COR-L47 (cell line): ENCODE measurements around the gene RNF212.
A peak's percentile ranks its signal among the peaks of the same experiment; 100 is the strongest.

Experiments used
- DNase-seq: peaks from one replicate; lab custom pipeline; 2025; lab: John Stamatoyannopoulos, UW

Gene RNF212

GRCh38 chr4:1036095-1036494, 77.3 kb downstream of the RNF212 start:
- no peak for DNase-seq

GRCh38 chr4:1035510-1035909, 77.9 kb downstream of the RNF212 start:
- no peak for DNase-seq

- no peak for DNase-seq
Observed at GRCh38 chr4:1033840-1034551, 79.4 kb downstream of the RNF212 start.

- no peak for DNase-seq
Observed at GRCh38 chr4:1032861-1033260, 80.5 kb downstream of the RNF212 start.

- DNase-seq, result peak; percentile 49
Observed at GRCh38 chr4:1031956-1032795, 81.2 kb downstream of the RNF212 start.

GRCh38 chr4:1031346-1031745, 82.0 kb downstream of the RNF212 start:
- no peak for DNase-seq

GRCh38 chr4:1030559-1030958, 82.8 kb downstream of the RNF212 start:
- no peak for DNase-seq

GRCh38 chr4:1030031-1030430, 83.3 kb downstream of the RNF212 start:
- DNase-seq, result no peak

- no peak for DNase-seq
Observed at GRCh38 chr4:1029529-1029928, 83.8 kb downstream of the RNF212 start.

GRCh38 chr4:1028574-1029220, 84.7 kb downstream of the RNF212 start:
- DNase-seq, result no peak

- DNase-seq, result no peak
Observed at GRCh38 chr4:1027915-1028238, 85.5 kb downstream of the RNF212 start.

GRCh38 chr4:1027219-1027914, 86.0 kb downstream of the RNF212 start:
- no peak for DNase-seq

GRCh38 chr4:1026115-1026514, 87.2 kb downstream of the RNF212 start:
- DNase-seq, result no peak

GRCh38 chr4:1024882-1025545, 88.3 kb downstream of the RNF212 start:
- no peak for DNase-seq

GRCh38 chr4:1023895-1024740, 89.2 kb downstream of the RNF212 start:
- no peak for DNase-seq

- no peak for DNase-seq
Observed at GRCh38 chr4:1023075-1023640, 90.2 kb downstream of the RNF212 start.

- no peak for DNase-seq
Observed at GRCh38 chr4:1022739-1023066, 90.7 kb downstream of the RNF212 start.

- DNase-seq, result no peak
Observed at GRCh38 chr4:1022051-1022738, 91.2 kb downstream of the RNF212 start.
